Measurements from ENCODE around the gene ZNF81. TPM values are rescaled to one million over a fixed set of nuclear protein-coding genes. Genes with fewer than 3 reads are reported as not detected.
"Not testable (repeated sequence)": the region's sequence is repeated elsewhere in the genome, so short reads cannot be mapped to it uniquely, and the experiment has no call there.

The ZNF81 gene
- total RNA-seq, 1 donor from 2014 or later = 11.0 TPM

- POLR2A ChIA-PET = interaction anchor here (0.7 to 1.1 kb wide), 2 partner anchors 693 to 1340 kb away, joined by 3 read pairs; partner anchors contain the start of genes PRICKLE3 and TBC1D25
- intact Hi-C loops (cut with micrococcal nuclease) = no loop called here
Observed at GRCh38 chrX:47846040-47846439, 9.3 kb downstream of the ZNF81 start.

DNA sequence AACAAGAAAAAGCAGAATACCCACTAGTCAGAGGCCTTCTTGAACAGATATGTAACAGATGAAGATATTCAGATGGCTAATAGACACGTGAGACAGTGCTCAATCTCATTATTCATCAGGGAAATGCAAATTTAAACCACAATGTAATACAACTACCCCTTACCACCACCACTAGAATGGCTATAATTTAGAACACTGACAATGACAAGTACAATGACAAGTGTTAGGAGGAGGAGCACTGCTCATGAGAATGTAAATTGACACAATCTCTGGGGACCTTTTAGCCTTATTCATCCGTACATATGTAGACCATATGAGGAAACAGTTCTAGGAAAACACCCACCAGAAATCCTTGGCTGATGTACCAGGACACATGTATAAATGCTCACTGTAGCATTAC, 13.1 kb downstream of the ZNF81 start:
- Mint-ChIP-seq H3K27me3 (no peaks in the 10 kb centered on the region), H3K36me3 (ENCODE audit: low read depth) (peaks cover 49% of the 10 kb centered on the region), H3K9me3 (no peaks in the 10 kb centered on the region), H3K4me3 (no peak overlapping the region), H3K27ac (peak overlapping the region; percentile 53), H3K4me1 (peaks cover 10% of the 10 kb centered on the region)
- no peak for DNase-seq
- CTCF ChIA-PET = no interaction called here
- intact Hi-C loops (cut with micrococcal nuclease) = no loop called here
- ATAC-seq (ENCODE audit: low read depth) = peak; percentile 50
- POLR2A ChIA-PET = no interaction called here
- no peak for TF ChIP-seq CTCF (IDR thresholded peaks at IDR 0.05)

More at GRCh38 chrX:47846040-47846439, 9.3 kb downstream of the ZNF81 start:
- H3K9me3 Mint-ChIP-seq = no peaks in the 10 kb centered on the region
- no peak overlapping the region for H3K4me3 Mint-ChIP-seq
- no peak for ATAC-seq (ENCODE audit: low read depth)
- CTCF ChIA-PET = no interaction called here
- H3K36me3 Mint-ChIP-seq (ENCODE audit: low read depth) = peaks cover 36% of the 10 kb centered on the region
- DNase-seq = no peak
- H3K4me1 Mint-ChIP-seq = peaks cover 10% of the 10 kb centered on the region
- no peaks in the 10 kb centered on the region for H3K27me3 Mint-ChIP-seq
- TF ChIP-seq CTCF (IDR thresholded peaks at IDR 0.05) = no peak
- no peak overlapping the region for H3K27ac Mint-ChIP-seq

GRCh38 chrX:47850389-47850788, 13.7 kb downstream of the ZNF81 start:
- POLR2A ChIA-PET; intact Hi-C loops (cut with micrococcal nuclease); ATAC-seq (ENCODE audit: low read depth); DNase-seq; H3K9me3 Mint-ChIP-seq; CTCF ChIA-PET; H3K4me3 Mint-ChIP-seq; H3K27me3 Mint-ChIP-seq; H3K27ac Mint-ChIP-seq: not testable (repeated sequence)
- Mint-ChIP-seq H3K4me1 (peaks cover 10% of the 10 kb centered on the region), H3K36me3 (ENCODE audit: low read depth) (peaks cover 49% of the 10 kb centered on the region)

GRCh38 chrX:47850901-47851300, 14.2 kb downstream of the ZNF81 start:
- no peak for TF ChIP-seq CTCF (IDR thresholded peaks at IDR 0.05)
- CTCF ChIA-PET = interaction anchor here (0.6 kb wide), 1 partner anchor 20 kb away, joined by 3 read pairs; no protein-coding TSS in a partner anchor
- H3K4me1 Mint-ChIP-seq = peaks cover 10% of the 10 kb centered on the region
- H3K9me3 Mint-ChIP-seq = no peaks in the 10 kb centered on the region
- DNase-seq (no peak), ATAC-seq (ENCODE audit: low read depth) (no peak)
- no peaks in the 10 kb centered on the region for H3K27me3 Mint-ChIP-seq
- peaks cover 49% of the 10 kb centered on the region for H3K36me3 Mint-ChIP-seq (ENCODE audit: low read depth)
- POLR2A ChIA-PET = interaction anchor here (0.6 kb wide), 1 partner anchor 842 kb away, joined by 5 read pairs; no protein-coding TSS in a partner anchor
- no peak overlapping the region for H3K4me3 Mint-ChIP-seq
- no peak overlapping the region for H3K27ac Mint-ChIP-seq
- intact Hi-C loops (cut with micrococcal nuclease) = no loop called here

DNA sequence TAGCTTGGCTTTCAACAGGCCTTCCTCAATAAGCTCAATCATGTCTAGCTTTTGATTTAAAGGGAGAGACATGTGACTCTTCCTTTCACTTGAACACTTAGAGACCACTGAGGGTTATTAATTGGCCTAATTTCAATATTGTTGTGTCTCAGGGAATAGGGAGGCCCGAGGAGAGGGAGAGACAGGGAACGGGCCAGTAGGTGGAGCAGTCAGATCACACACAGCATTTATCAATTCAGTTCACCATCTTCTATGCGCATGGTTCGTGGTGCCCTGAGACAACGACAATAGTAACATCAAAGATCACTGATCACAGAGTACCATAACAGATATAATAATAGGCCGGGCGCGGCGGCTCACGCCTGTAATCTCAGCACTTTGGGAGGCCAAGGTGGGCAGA, 17.8 kb downstream of the ZNF81 start:
- Mint-ChIP-seq H3K4me3 (no peak overlapping the region), H3K4me1 (peaks cover 8% of the 10 kb centered on the region), H3K27me3 (no peaks in the 10 kb centered on the region), H3K36me3 (ENCODE audit: low read depth) (peaks cover 38% of the 10 kb centered on the region), H3K9me3 (no peaks in the 10 kb centered on the region), H3K27ac (no peak overlapping the region)
- CTCF ChIA-PET = no interaction called here
- POLR2A ChIA-PET = no interaction called here
- no peak for DNase-seq
- TF ChIP-seq CTCF (IDR thresholded peaks at IDR 0.05) = no peak
- ATAC-seq (ENCODE audit: low read depth) = peak; percentile 49
- intact Hi-C loops (cut with micrococcal nuclease) = loop anchor here (1.0 kb wide), 1 partner anchor 640 kb away; no protein-coding TSS in a partner anchor

- Mint-ChIP-seq H3K27ac (no peak overlapping the region), H3K36me3 (ENCODE audit: low read depth) (peaks cover 29% of the 10 kb centered on the region), H3K27me3 (no peaks in the 10 kb centered on the region), H3K9me3 (no peaks in the 10 kb centered on the region), H3K4me1 (no peaks in the 10 kb centered on the region), H3K4me3 (no peak overlapping the region)
- no peak for TF ChIP-seq CTCF (IDR thresholded peaks at IDR 0.05)
- POLR2A ChIA-PET = no interaction called here
- DNase-seq = no peak
- intact Hi-C loops (cut with micrococcal nuclease) = no loop called here
- no peak for ATAC-seq (ENCODE audit: low read depth)
- CTCF ChIA-PET = no interaction called here
Observed at GRCh38 chrX:47859686-47860085, 23.0 kb downstream of the ZNF81 start.
